Stomach (tissue), 8 donors: ENCODE data around the gene CHMP4A. TPM values are rescaled to one million over a fixed set of nuclear protein-coding genes. Genes with fewer than 3 reads are reported as not detected.

Experiments
- polyA plus RNA-seq, 3 donors: library from polyadenylated mRNA; stranded (reverse); fragments of 200-250 nt; gene quantifications; one replicate each; pipeline ENCODE4 v1.2.3, GENCODE V29; 2013
- small RNA-seq, 4 donors: library from RNA; depleted of rRNA; stranded (forward); fragments of <200 nt; gene quantifications; one replicate each; pipeline ENCODE3, GENCODE V24; 2016
- total RNA-seq, 5 donors: library from RNA; depleted of rRNA; stranded (reverse); fragments of >200 nt; gene quantifications; one replicate each; pipeline versions ENCODE4 v1.1.0 to v1.2.3, GENCODE V29; 2014 to 2016
- donor health status: healthy with polysubstance abuse.
- donor health status: Bipolar disorder and iron deficiency.
- donor health status: healthy.

Gene CHMP4A
- total and polyA plus RNA-seq, 8 donors = 27.8 to 135 (median 37.2) TPM; not detected in 1

Small RNA genes within 50 kb of the gene (small RNA-seq; reads per million reads assigned to genes)
- gene AL136295.4 = 0 reads per million in 4 donors
- 0 reads per million in 4 donors for gene CHMP4A
- gene IPO4 = 0 to 0.38 (median 0) reads per million in 4 donors
- 0 reads per million in 4 donors for gene IRF9
- 0 reads per million in 4 donors for gene MDP1

Other genes with a start within 250 kb of the CHMP4A start
Only the 30 nearest of the 34 such genes appear.
- 1 to 10 TPM in 2 of 5 donors, under 1 TPM in 2, not detected in 1; 0.14 to 2.0 (median 0.76) TPM for gene CARMIL3, start 161.5 kb downstream of the CHMP4A start, total RNA-seq
- under 1 TPM in 2 of 3 donors, not detected in 1; 0.25 to 0.75 TPM for gene CARMIL3, start 161.5 kb downstream of the CHMP4A start, polyA plus RNA-seq
- gene CPNE6, start 141.9 kb downstream of the CHMP4A start, total RNA-seq = not detected
- under 1 TPM in 2 of 3 donors, not detected in 1; 0.12 to 0.25 TPM for gene CPNE6, start 141.9 kb downstream of the CHMP4A start, polyA plus RNA-seq
- gene PCK2, start 119.2 kb downstream of the CHMP4A start, total RNA-seq = 100 to 1,000 TPM in 1 of 5 donors, 10 to 100 TPM in 1, 1 to 10 TPM in 3; 2.3 to 168 (median 8.4) TPM
- gene PCK2, start 119.2 kb downstream of the CHMP4A start, polyA plus RNA-seq = 10 to 100 TPM; 12.3 to 24.0 (median 17.0) TPM
- gene DCAF11, start 98.7 kb downstream of the CHMP4A start, total RNA-seq = 100 to 1,000 TPM in 2 of 5 donors, 10 to 100 TPM in 3; 50.4 to 396 (median 84.5) TPM
- gene DCAF11, start 98.7 kb downstream of the CHMP4A start, polyA plus RNA-seq = 10 to 100 TPM; 27.7 to 68.3 (median 38.9) TPM
- gene NRL, start 98.5 kb downstream of the CHMP4A start, total RNA-seq = 10 to 100 TPM in 2 of 5 donors, 1 to 10 TPM in 1, under 1 TPM in 1, not detected in 1; 0.92 to 69.2 (median 13.0) TPM
- gene NRL, start 98.5 kb downstream of the CHMP4A start, polyA plus RNA-seq = 1 to 10 TPM; 1.2 to 1.3 (median 1.2) TPM
- 10 to 100 TPM in 1 of 5 donors, under 1 TPM in 1, not detected in 3; 0.87 to 80.5 TPM for gene FITM1, start 82.8 kb downstream of the CHMP4A start, total RNA-seq
- 1 to 10 TPM; 1.9 to 2.6 (median 2.2) TPM for gene FITM1, start 82.8 kb downstream of the CHMP4A start, polyA plus RNA-seq
- gene PSME1, start 77.3 kb downstream of the CHMP4A start, total RNA-seq = 100 to 1,000 TPM in 1 of 5 donors, 10 to 100 TPM in 4; 38.5 to 129 (median 91.1) TPM
- gene PSME1, start 77.3 kb downstream of the CHMP4A start, polyA plus RNA-seq = 100 to 1,000 TPM; 217 to 322 (median 310) TPM
- gene EMC9, start 71.9 kb downstream of the CHMP4A start, total RNA-seq = 10 to 100 TPM in 1 of 5 donors, 1 to 10 TPM in 4; 1.3 to 33.9 (median 4.6) TPM
- 10 to 100 TPM; 32.0 to 59.6 (median 42.9) TPM for gene EMC9, start 71.9 kb downstream of the CHMP4A start, polyA plus RNA-seq
- 100 to 1,000 TPM in 2 of 5 donors, 10 to 100 TPM in 3; 62.4 to 339 (median 83.9) TPM for gene PSME2, start 66.9 kb downstream of the CHMP4A start, total RNA-seq
- gene PSME2, start 66.9 kb downstream of the CHMP4A start, polyA plus RNA-seq = 100 to 1,000 TPM; 302 to 421 (median 403) TPM
- gene RNF31, start 66.0 kb downstream of the CHMP4A start, total RNA-seq = 100 to 1,000 TPM in 2 of 5 donors, 10 to 100 TPM in 3; 53.2 to 523 (median 94.2) TPM
- 10 to 100 TPM; 64.0 to 88.7 (median 68.6) TPM for gene RNF31, start 66.0 kb downstream of the CHMP4A start, polyA plus RNA-seq
- 100 to 1,000 TPM in 2 of 5 donors, 10 to 100 TPM in 2, 1 to 10 TPM in 1; 1.4 to 143 (median 91.4) TPM for gene IRF9, start 52.2 kb downstream of the CHMP4A start, total RNA-seq
- gene IRF9, start 52.2 kb downstream of the CHMP4A start, polyA plus RNA-seq = 100 to 1,000 TPM in 1 of 3 donors, 10 to 100 TPM in 2; 64.6 to 101 (median 65.1) TPM
- 100 to 1,000 TPM in 1 of 5 donors, 10 to 100 TPM in 4; 14.5 to 122 (median 45.5) TPM for gene REC8, start 41.4 kb downstream of the CHMP4A start, total RNA-seq
- gene REC8, start 41.4 kb downstream of the CHMP4A start, polyA plus RNA-seq = 10 to 100 TPM; 20.9 to 64.4 (median 38.7) TPM
- gene IPO4, start 24.7 kb downstream of the CHMP4A start, total RNA-seq = 100 to 1,000 TPM in 1 of 5 donors, 10 to 100 TPM in 4; 14.3 to 227 (median 23.9) TPM
- gene IPO4, start 24.7 kb downstream of the CHMP4A start, polyA plus RNA-seq = 10 to 100 TPM in 1 of 3 donors, 1 to 10 TPM in 2; 9.3 to 15.2 (median 9.8) TPM
- gene TM9SF1, start 18.0 kb downstream of the CHMP4A start, total RNA-seq = 10 to 100 TPM in 4 of 5 donors, 1 to 10 TPM in 1; 6.4 to 79.7 (median 31.6) TPM
- 10 to 100 TPM; 14.6 to 28.2 (median 14.7) TPM for gene TM9SF1, start 18.0 kb downstream of the CHMP4A start, polyA plus RNA-seq
- under 1 TPM in 1 of 5 donors, not detected in 4; 0.73 TPM for gene TSSK4, start 7.8 kb downstream of the CHMP4A start, total RNA-seq
- gene TSSK4, start 7.8 kb downstream of the CHMP4A start, polyA plus RNA-seq = not detected
- gene MDP1, start 2.6 kb upstream of the CHMP4A start, total RNA-seq = 10 to 100 TPM in 3 of 5 donors, 1 to 10 TPM in 1, not detected in 1; 9.3 to 16.1 (median 14.2) TPM
- gene MDP1, start 2.6 kb upstream of the CHMP4A start, polyA plus RNA-seq = 10 to 100 TPM; 25.6 to 26.9 (median 26.2) TPM
- 100 to 1,000 TPM in 3 of 5 donors, 10 to 100 TPM in 1, not detected in 1; 85.4 to 166 (median 132) TPM for gene NEDD8, start 18.9 kb upstream of the CHMP4A start, total RNA-seq
- 100 to 1,000 TPM; 235 to 244 (median 237) TPM for gene NEDD8, start 18.9 kb upstream of the CHMP4A start, polyA plus RNA-seq
- 100 to 1,000 TPM in 1 of 5 donors, 10 to 100 TPM in 4; 13.9 to 204 (median 31.2) TPM for gene GMPR2, start 19.4 kb upstream of the CHMP4A start, total RNA-seq
- gene GMPR2, start 19.4 kb upstream of the CHMP4A start, polyA plus RNA-seq = 10 to 100 TPM; 48.3 to 85.7 (median 53.9) TPM
- 10 to 100 TPM in 4 of 5 donors, 1 to 10 TPM in 1; 7.2 to 63.6 (median 39.1) TPM for gene TINF2, start 29.1 kb upstream of the CHMP4A start, total RNA-seq
- gene TINF2, start 29.1 kb upstream of the CHMP4A start, polyA plus RNA-seq = 10 to 100 TPM; 46.6 to 61.1 (median 50.6) TPM
- gene TGM1, start 49.7 kb upstream of the CHMP4A start, total RNA-seq = 10 to 100 TPM in 1 of 5 donors, 1 to 10 TPM in 4; 2.6 to 11.7 (median 4.9) TPM
- gene TGM1, start 49.7 kb upstream of the CHMP4A start, polyA plus RNA-seq = 100 to 1,000 TPM in 1 of 3 donors, 1 to 10 TPM in 2; 1.7 to 131 (median 5.3) TPM
- gene RABGGTA, start 58.1 kb upstream of the CHMP4A start, total RNA-seq = 100 to 1,000 TPM in 4 of 5 donors, 10 to 100 TPM in 1; 16.0 to 230 (median 187) TPM
- 10 to 100 TPM; 33.8 to 68.4 (median 41.9) TPM for gene RABGGTA, start 58.1 kb upstream of the CHMP4A start, polyA plus RNA-seq
- 10 to 100 TPM in 3 of 5 donors, 1 to 10 TPM in 2; 5.3 to 71.9 (median 17.4) TPM for gene DHRS1, start 86.3 kb upstream of the CHMP4A start, total RNA-seq
- gene DHRS1, start 86.3 kb upstream of the CHMP4A start, polyA plus RNA-seq = 10 to 100 TPM; 20.1 to 52.1 (median 30.1) TPM
- 10 to 100 TPM in 4 of 5 donors, 1 to 10 TPM in 1; 5.4 to 25.7 (median 12.8) TPM for gene NOP9, start 86.4 kb upstream of the CHMP4A start, total RNA-seq
- 10 to 100 TPM in 1 of 3 donors, 1 to 10 TPM in 2; 6.5 to 11.8 (median 8.4) TPM for gene NOP9, start 86.4 kb upstream of the CHMP4A start, polyA plus RNA-seq
- gene CIDEB, start 94.5 kb upstream of the CHMP4A start, total RNA-seq = 10 to 100 TPM in 2 of 5 donors, 1 to 10 TPM in 3; 5.0 to 11.2 (median 6.4) TPM
- 10 to 100 TPM in 1 of 3 donors, 1 to 10 TPM in 2; 6.0 to 14.2 (median 6.0) TPM for gene CIDEB, start 94.5 kb upstream of the CHMP4A start, polyA plus RNA-seq
- gene LTB4R2, start 96.7 kb upstream of the CHMP4A start, total RNA-seq = 10 to 100 TPM in 3 of 5 donors, 1 to 10 TPM in 1, not detected in 1; 9.9 to 71.5 (median 24.5) TPM
- 1 to 10 TPM in 1 of 3 donors, under 1 TPM in 1, not detected in 1; 0.25 to 6.0 TPM for gene LTB4R2, start 96.7 kb upstream of the CHMP4A start, polyA plus RNA-seq
- 10 to 100 TPM in 3 of 5 donors, 1 to 10 TPM in 1, not detected in 1; 3.3 to 92.8 (median 24.6) TPM for gene LTB4R, start 98.0 kb upstream of the CHMP4A start, total RNA-seq
- gene LTB4R, start 98.0 kb upstream of the CHMP4A start, polyA plus RNA-seq = 10 to 100 TPM in 1 of 3 donors, 1 to 10 TPM in 2; 1.4 to 67.2 (median 4.1) TPM
- 100 to 1,000 TPM in 1 of 5 donors, 10 to 100 TPM in 4; 18.2 to 118 (median 33.3) TPM for gene ADCY4, start 121.6 kb upstream of the CHMP4A start, total RNA-seq
- gene ADCY4, start 121.6 kb upstream of the CHMP4A start, polyA plus RNA-seq = 10 to 100 TPM; 15.2 to 18.9 (median 18.8) TPM
- 10 to 100 TPM in 4 of 5 donors, 1 to 10 TPM in 1; 6.4 to 42.6 (median 12.5) TPM for gene RIPK3, start 126.5 kb upstream of the CHMP4A start, total RNA-seq
- 10 to 100 TPM; 12.7 to 18.3 (median 14.3) TPM for gene RIPK3, start 126.5 kb upstream of the CHMP4A start, polyA plus RNA-seq
- gene NFATC4, start 154.7 kb upstream of the CHMP4A start, total RNA-seq = 10 to 100 TPM; 20.1 to 64.8 (median 33.0) TPM
- 100 to 1,000 TPM in 1 of 3 donors, 10 to 100 TPM in 2; 71.4 to 119 (median 99.0) TPM for gene NFATC4, start 154.7 kb upstream of the CHMP4A start, polyA plus RNA-seq
- 10 to 100 TPM in 2 of 5 donors, 1 to 10 TPM in 3; 2.9 to 16.0 (median 8.1) TPM for gene NYNRIN, start 185.5 kb upstream of the CHMP4A start, total RNA-seq
- gene NYNRIN, start 185.5 kb upstream of the CHMP4A start, polyA plus RNA-seq = 1 to 10 TPM; 2.3 to 3.3 (median 2.3) TPM